Measurements from ENCODE around the gene PRR27.
"Not testable (repeated sequence)": the region's sequence is repeated elsewhere in the genome, so short reads cannot be mapped to it uniquely, and the experiment has no call there.

PRR27 gene

DNA sequence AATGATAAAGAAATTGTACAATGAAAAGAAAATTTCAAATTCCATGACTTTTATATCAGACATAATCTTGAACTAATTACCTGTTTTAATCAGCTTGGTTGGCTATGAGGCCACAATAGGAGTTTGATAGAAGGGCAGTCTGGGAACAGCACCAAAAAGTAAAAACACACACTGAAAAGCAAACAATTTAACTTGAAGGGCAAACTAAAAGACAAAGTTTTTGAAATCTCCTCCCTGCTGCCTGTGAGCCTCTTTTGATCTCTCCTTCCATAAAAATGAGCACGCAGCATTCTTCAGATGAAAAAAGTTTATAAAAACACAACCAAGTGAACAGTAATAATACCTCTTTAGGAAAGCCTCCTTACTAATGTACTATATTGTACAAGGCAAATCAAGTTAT, 49.6 kb downstream of the PRR27 start:
- DNase-seq: no peak

DNA sequence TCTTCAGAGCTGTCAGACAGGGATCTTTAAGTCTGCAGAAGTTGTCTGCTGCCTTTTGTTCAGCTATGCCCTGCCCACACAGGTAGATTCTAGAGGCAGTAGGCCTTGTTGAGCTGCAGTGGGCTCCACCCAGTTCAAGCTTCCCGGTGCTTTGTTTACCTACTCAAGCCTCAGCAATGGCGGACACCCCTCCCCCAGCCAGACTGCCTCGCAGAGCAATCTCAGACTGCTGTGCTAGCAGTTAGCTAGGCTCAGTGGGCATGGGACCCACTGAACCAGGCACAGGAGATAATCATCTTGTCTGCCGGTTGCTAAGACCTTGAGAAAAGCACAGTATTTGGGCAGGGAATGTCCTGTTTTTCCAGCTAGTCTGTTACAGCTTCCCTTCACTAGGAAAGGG, 58.7 kb downstream of the PRR27 start:
- not testable (repeated sequence) for DNase-seq

Measured in NCI-H1048 (cell line).